ENCODE measurements around the gene XRCC1. TPM values are rescaled to one million over a fixed set of nuclear protein-coding genes. Genes with fewer than 3 reads are reported as not detected.

Gene XRCC1
- total and polyA plus RNA-seq, 2 of the 8 experiments (the other 6 are each of a cell fraction or from before 2014, with no cell fraction given), result 42.5 to 44.4 TPM

DNA sequence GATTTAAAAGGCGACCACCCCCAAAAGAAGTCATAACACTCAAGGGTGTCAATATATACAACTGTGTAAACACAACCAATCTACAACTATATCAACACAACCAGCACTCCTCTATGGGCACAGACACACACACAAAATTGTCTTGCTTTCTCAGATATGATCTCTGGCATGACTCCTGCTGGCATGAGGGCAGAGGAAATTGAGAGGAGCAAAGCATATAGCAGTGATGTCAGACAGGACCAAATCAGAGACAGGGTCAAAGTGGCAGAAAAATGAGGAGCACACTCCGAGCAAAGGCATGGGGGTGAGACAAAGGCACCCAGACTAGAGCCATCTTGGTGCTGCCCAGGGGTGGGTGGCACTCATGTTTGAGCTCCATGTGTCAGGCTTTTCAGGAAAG lies 11.0 kb upstream of the XRCC1 start:
- Histone ChIP-seq H2AK5ac (ENCODE audit: low read depth, low read length) (no peak overlapping the region), H3K14ac (ENCODE audit: insufficient read length) (no peak overlapping the region), H3K27me3 (replicated peaks in 1 of 4; ENCODE audit: control insufficient read depth in 3 of 4, extremely low read depth in 1 of 4, insufficient read depth in 3 of 4, low read length in 3 of 4) (no peaks in the 10 kb centered on the region), H3K9ac (replicated peaks in 1 of 4; ENCODE audit: extremely low read depth in 1 of 4, low read depth in 3 of 4, low read length in 3 of 4) (no peak overlapping the region), H4K91ac (replicated peaks; ENCODE audit: insufficient read length, low read length) (no peak overlapping the region), H3K23me2 (ENCODE audit: low read depth, low read length) (peaks cover 2% of the 10 kb centered on the region; the same call in 1 of the 2 replicates), H2BK12ac (ENCODE audit: low read depth, low read length) (no peak overlapping the region), H2AFZ (ENCODE audit: low read length) (no peak overlapping the region), H2BK20ac (ENCODE audit: low read length) (no peak overlapping the region), H4K20me1 (replicated peaks in 1 of 2; ENCODE audit: control insufficient read depth in 1 of 2, insufficient read depth in 2 of 2, low read length in 2 of 2) (peaks cover 7% of the 10 kb centered on the region in 2 experiments), H3K36me3 (ENCODE audit: control insufficient read depth in 2 of 4, insufficient read depth in 4 of 4, low read length in 3 of 4) (peaks cover 0 to 6% (median 5%) of the 10 kb centered on the region in 4 experiments; a peak in 4 of 8 replicates), H3K56ac (replicated peaks; ENCODE audit: insufficient read length, low read depth, low read length) (no peak overlapping the region), H3K79me2 (ENCODE audit: control insufficient read depth in 1 of 2, insufficient read depth in 2 of 2, low read length in 2 of 2) (no peaks in the 10 kb centered on the region), H3K9me3 (ENCODE audit: insufficient read depth in 2 of 2, low read depth in 1 of 2, low read length in 1 of 2) (no peaks in the 10 kb centered on the region), H3K4me2 (ENCODE audit: insufficient read depth in 1 of 2, low read depth in 2 of 2, low read length in 2 of 2) (no peak overlapping the region), H3K79me1 (ENCODE audit: low read depth, low read length) (no peaks in the 10 kb centered on the region; the same call in 1 of the 2 replicates), H2BK15ac (ENCODE audit: low read length) (no peak overlapping the region), H4K8ac (ENCODE audit: extremely low read depth, insufficient read depth, low read length) (no peak overlapping the region), H3K4ac (replicated peaks; ENCODE audit: insufficient read length, low read depth, low read length) (no peak overlapping the region), H4K5ac (ENCODE audit: insufficient read length, low read depth, low read length) (no peak overlapping the region), H3K27ac (ENCODE audit: low read depth, low read length) (no peak overlapping the region), H2BK120ac (replicated peaks; ENCODE audit: low read depth, low read length) (no peak overlapping the region), H3K4me3 (ENCODE audit: extremely low read depth in 1 of 4, insufficient read depth in 2 of 4, low read depth in 3 of 4, low read length in 4 of 4) (no peak overlapping the region), H2BK5ac (ENCODE audit: low read depth, low read length) (no peak overlapping the region), H3K23ac (ENCODE audit: insufficient read length) (no peak overlapping the region), H3K18ac (ENCODE audit: extremely low read depth, low read length) (no peak overlapping the region), H3K4me1 (replicated peaks in 1 of 4; ENCODE audit: control insufficient read depth in 3 of 4, insufficient read depth in 4 of 4, low read length in 3 of 4) (peaks cover 0 to 2% (median under 1%) of the 10 kb centered on the region in 4 experiments; a peak in 3 of 7 replicates)
- DNase-seq (ENCODE audit: low read depth in 1 of 2, low spot score in 2 of 2), result no peak
- ChIA-PET POLR2A (ENCODE audit: partially characterized antibody) (no interaction called here), CTCF (ENCODE audit: partially characterized antibody) (interaction anchor here (1.0 to 6.9 kb wide), 3 partner anchors 8 to 51 kb away, joined by 3 to 45 read pairs (median 4); partner anchors contain the start of gene IRGQ)
- 84% methylated on average over 2 of the region's 2 CpGs; no CpG with 5 or more reads in 1 of the 2 experiments for WGBS, 2 experiments (ENCODE audit: extremely low coverage in 1 of 2, insufficient coverage in 1 of 2, insufficient read length in 1 of 2, insufficient replicate concordance in 2 of 2, low coverage in 1 of 2, low lambda C conversion rate in 2 of 2, missing lambda C conversion rate in 1 of 2)
- no peak for TF ChIP-seq CBX8 (IDR thresholded peaks at IDR 0.05; ENCODE audit: borderline replicate concordance, low read depth, low read length)
- TF ChIP-seq FOSL1 (IDR thresholded peaks at IDR 0.05; ENCODE audit: insufficient read depth, low read depth, low read length), result no peak
- TF ChIP-seq POLR2AphosphoS5 (IDR thresholded peaks at IDR 0.05; ENCODE audit: low read depth, low read length), result 0 out of 2 replicates have a peak, but pooled peaks have one; percentile 16
- FAIRE-seq, result no peak
